ENCODE results near the gene LRRC28.
A peak's percentile ranks its signal among the peaks of the same experiment; 100 is the strongest.

Gene LRRC28

DNA sequence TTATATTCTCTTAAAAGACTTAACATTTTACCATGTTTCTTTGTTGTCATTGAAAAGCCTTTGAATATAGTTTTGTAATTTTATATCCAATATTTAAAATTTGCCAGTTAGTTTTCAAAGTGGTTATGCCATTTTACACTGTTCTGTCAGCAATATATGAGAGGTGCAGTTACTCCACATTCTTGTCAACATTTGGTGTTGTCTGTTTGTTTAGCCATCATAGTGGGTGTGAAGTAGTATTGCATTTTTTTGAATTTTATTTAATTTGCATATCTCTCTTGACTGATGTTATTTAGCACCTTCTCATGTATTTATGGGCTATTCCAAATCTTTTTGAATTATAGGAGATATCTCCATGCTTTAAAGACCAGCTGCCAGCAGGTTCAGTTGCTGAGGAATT is 40.4 kb downstream of the LRRC28 start:
- Histone ChIP-seq H3K27ac (no peak overlapping the region), H3K4me3 (no peak overlapping the region)

DNA sequence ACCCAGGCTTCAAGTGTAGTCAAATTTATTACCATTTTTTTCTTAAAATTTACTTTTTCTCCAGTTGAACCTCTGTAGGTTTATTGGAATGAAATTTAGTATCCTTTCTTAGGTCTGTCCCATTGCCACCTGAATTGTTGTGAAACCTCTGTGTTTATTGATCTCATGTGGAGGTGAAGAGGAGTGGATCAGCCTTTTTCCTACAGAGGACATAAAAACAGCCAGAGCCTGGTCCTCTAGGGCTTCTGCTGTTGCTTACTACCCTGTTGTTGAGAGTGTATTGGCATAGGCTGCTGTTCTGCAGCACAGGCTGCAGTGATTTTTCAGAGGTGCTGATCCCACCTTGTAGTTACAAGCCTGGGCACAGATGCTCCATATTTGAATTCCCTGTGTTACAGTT is 44.6 kb downstream of the LRRC28 start:
- no peak overlapping the region for H3K4me3 ChIP-seq
- no peak overlapping the region for H3K27ac ChIP-seq

DNA sequence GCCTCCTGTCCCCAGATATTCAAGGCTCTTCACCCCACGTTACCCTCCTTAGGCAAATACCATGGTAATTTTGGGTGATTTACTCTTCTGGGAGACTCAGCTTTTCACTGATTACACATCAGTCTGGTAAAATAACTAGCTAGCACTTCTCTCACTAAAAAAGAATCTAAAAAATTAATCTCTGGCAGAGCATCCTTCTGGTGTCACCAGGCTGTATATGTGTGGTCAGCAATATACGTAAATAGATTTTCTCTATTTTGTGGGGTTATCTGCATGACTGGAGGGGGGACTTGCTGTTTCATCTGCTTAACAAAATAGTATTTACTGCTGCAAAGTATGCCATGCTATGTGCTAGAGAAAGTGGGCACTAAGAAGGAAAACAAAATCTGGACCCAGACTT is 45.1 kb downstream of the LRRC28 start:
- Histone ChIP-seq H3K27ac (no peak overlapping the region), H3K4me3 (no peak overlapping the region)

- Histone ChIP-seq H3K4me3 (no peak overlapping the region), H3K27ac (no peak overlapping the region)
Observed at GRCh38 chr15:99303907-99304306, 52.6 kb downstream of the LRRC28 start.

- H3K27ac ChIP-seq: peak overlapping the region in 2 of 21 experiments; percentile 15 to 63
- peak overlapping the region in 1 of 7 experiments; percentile 11 for H3K4me3 ChIP-seq
Observed at GRCh38 chr15:99305761-99306505, 54.7 kb downstream of the LRRC28 start.

- Histone ChIP-seq H3K27ac (peak overlapping the region in 4 of 21 experiments; percentile 12 to 63 (median 14)), H3K4me3 (peak overlapping the region in 1 of 7 experiments; percentile 11)
Observed at GRCh38 chr15:99306694-99307338, 55.5 kb downstream of the LRRC28 start.

- Histone ChIP-seq H3K27ac (no peak overlapping the region), H3K4me3 (no peak overlapping the region)
Observed at GRCh38 chr15:99307735-99308134, 56.5 kb downstream of the LRRC28 start.

DNA sequence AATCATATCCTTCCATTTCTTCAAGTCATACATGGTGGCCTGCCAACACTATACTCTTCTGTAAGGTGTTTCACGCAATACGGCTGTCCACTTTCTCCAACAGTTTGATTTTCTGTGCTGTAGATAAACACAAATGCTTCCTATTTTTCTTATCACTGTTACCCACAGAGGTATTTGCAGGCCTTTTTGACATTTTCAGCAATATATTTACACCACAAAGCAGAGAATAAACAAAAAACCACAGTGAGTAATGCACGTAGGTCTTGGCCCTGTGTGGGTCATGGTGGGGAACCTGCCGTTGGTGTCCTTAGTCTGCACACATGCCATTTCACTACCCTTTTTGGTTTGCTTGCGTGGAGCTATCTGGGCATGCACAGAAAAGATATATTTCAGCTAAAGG is 59.5 kb downstream of the LRRC28 start:
- H3K4me3 ChIP-seq: no peak overlapping the region
- no peak overlapping the region for H3K27ac ChIP-seq

GRCh38 chr15:99312228-99312627 is 60.9 kb downstream of the LRRC28 start:
- H3K27ac ChIP-seq: no peak overlapping the region
- no peak overlapping the region for H3K4me3 ChIP-seq

DNA sequence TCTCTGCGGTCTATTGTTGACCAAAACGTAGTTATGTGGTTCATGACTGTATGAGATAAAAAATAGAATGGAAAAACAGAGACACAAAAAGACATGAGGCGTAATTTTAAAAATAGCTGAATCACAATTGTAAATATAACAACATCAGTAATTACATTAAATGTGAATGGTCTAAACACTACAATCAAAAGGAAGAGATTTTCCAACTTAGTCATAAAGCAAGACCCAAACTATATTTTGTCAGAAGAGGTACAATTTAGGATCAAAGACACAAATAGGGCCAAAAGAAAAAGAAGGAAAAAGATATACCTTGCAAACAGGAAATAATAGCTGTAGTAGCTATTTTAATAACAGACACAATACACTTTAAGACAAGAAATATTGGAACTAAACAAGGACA is 61.5 kb downstream of the LRRC28 start:
- no peak overlapping the region for H3K27ac ChIP-seq
- H3K4me3 ChIP-seq: no peak overlapping the region

DNA sequence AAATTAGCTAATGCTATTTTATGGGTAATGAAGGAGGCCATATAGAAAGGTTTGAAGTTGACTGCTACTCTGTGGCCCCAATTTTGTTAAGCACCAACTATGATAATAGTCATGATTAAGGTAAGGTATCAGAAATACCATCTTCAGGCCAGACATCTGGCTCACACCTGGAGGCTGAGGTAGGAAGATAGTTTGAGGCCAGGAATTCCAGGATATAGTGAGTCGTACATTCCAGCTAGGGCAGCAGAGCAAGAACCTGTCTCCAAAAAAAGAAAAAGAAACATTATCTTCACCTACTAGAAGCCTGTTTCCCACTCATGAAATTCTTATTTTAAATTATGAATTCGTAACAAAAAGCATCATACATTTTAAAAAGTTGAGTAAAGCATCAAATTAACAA is 64.4 kb downstream of the LRRC28 start:
- Histone ChIP-seq H3K4me3 (no peak overlapping the region), H3K27ac (no peak overlapping the region)

DNA sequence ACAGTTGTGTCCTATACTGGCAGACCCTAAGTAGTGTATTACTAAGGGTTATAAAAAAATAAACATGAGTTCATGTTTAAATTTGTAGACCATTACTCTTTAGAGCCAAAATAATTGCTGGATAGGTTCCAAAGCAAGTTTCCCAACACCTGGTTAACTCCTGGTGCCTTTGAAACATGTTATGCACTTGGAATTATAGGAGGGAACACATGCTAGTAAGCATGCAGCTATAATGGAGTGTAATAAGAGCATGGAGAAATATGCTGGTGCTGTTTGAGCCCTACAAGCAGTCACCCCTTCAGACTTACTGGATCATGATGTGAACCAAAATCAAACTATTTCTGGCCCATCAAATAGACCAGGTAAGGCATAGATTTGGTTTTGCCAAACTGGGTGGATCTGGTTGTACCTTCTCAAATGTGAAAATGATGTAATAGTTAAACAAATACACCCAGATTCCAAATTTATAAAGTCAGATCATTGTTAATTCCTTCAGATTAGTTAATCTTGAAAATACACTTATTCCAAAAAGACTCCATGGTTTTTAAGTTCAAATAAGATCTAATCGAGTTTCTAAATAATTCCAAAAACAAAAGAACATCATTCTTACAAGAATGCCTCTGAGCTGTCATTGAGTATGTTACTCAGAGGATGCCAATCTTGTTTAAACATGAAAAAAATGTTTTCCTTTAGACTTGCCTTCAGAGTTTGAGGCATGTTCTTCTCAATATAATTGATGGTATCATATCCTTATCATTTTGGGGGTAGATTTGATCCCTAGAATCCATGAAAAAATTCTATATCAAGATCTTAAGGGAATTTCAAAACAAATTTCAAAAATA is 69.3 kb downstream of the LRRC28 start:
- peak overlapping the region in 3 of 21 experiments; percentile 8 to 36 (median 12) for H3K27ac ChIP-seq
- H3K4me3 ChIP-seq: no peak overlapping the region

GRCh38 chr15:99321468-99321867 is 70.2 kb downstream of the LRRC28 start:
- no peak overlapping the region for H3K4me3 ChIP-seq
- H3K27ac ChIP-seq: peak overlapping the region in 4 of 21 experiments; percentile 8 to 42 (median 26)

DNA sequence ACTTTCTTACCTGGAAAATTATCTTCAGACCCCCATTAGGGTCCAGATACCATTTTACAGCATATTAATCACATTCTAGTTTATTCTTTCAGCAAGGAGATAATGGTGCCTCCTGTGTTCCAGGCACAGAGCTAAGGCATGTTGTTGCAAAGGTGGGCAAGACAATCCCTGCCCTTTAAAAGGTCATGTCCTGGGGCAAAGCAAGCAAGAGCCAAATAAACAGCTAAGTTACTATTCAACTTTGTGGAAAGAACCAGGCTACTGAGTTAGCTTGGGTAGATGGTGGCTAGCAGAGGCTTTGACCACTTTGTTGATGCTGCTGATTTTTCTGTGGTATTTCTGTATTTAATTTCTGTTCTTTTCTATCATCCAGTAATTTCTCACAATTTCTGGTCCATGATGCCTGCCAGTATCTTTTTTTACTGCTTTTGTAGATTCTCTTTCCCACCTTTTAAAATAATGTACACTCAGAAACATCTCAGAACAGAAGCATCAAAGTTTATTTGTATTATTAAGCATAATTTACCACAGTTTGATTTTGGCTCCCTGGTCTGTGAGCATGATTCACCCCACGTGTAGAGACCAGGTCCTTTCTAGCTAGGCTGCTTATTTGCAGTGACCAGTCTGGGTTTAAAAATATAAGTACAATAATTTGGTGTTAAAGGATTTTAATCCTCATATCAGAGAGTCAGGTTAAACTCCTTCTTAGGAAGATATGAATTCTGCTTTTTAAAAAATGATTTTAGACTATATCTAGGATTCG is 71.5 kb downstream of the LRRC28 start:
- Histone ChIP-seq H3K27ac (peak overlapping the region in 3 of 21 experiments; percentile 34 to 75 (median 43)), H3K4me3 (no peak overlapping the region)

DNA sequence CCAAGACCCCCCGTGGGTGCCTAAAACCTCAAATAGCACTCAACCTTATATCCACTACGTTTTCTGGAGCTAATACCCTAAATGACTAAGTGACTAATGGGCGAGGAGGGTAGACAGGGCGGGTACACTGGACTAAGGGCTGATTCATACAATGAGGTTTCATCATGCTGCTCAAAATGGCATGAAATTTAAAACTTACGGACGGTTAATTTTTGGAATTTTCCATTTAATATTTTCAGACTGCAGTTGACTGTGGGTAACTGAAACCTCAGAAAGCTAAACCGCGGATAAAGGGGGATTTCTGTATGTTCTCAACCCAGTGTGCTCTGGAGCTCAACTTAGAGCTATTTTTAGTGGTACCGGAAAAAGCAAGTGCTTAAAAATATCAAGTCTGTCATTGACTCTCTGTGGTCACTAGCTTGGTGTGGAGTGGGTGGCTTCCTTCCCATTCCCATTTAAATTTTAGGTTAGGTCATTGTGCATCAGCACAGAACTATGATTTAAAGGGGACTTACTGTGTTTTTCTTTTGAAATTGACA is 72.9 kb downstream of the LRRC28 start:
- Histone ChIP-seq H3K4me3 (no peak overlapping the region), H3K27ac (peak overlapping the region in 10 of 21 experiments; percentile 19 to 75 (median 37))

- H3K27ac ChIP-seq: peak overlapping the region in 8 of 21 experiments; percentile 8 to 72 (median 34)
Observed at GRCh38 chr15:99324700-99325099, 73.4 kb downstream of the LRRC28 start.

GRCh38 chr15:99326235-99326634 is 75.0 kb downstream of the LRRC28 start:
- H3K4me3 ChIP-seq: no peak overlapping the region
- peak overlapping the region in 2 of 21 experiments; percentile 19 to 54 for H3K27ac ChIP-seq

More at GRCh38 chr15:99324700-99325099, 73.4 kb downstream of the LRRC28 start:
- H3K4me3 ChIP-seq: no peak overlapping the region

- H3K27ac ChIP-seq: no peak overlapping the region
Observed at GRCh38 chr15:99328106-99329072, 77.1 kb downstream of the LRRC28 start.

More at GRCh38 chr15:99328106-99329072, 77.1 kb downstream of the LRRC28 start:
- H3K4me3 ChIP-seq: no peak overlapping the region

Measured in skin epidermis (tissue), 12 donors.